Tibial nerve (tissue), 4 donors: ENCODE measurements around the gene GRAMD4. TPM values are rescaled to one million over a fixed set of nuclear protein-coding genes. Genes with fewer than 3 reads are reported as not detected.

Experiments used
- DNase-seq, 2 donors: peaks; one replicate each; pipeline ENCODE4 v3.0.0-alpha.2; 2019; ENCODE audit warnings: low spot score in 2 of 2
- H3K27ac ChIP-seq, 4 donors: fragments of 200-600 bp; sonication (generic) in 3 of 4; one replicate each; pipeline ENCODE4 v1.5.1; 2017 to 2019; ENCODE audit warnings: mild to moderate bottlenecking in 1 of 4
- H3K27me3 ChIP-seq, 2 donors: fragments of 200-600 bp; sonication (generic) in 1 of 2; one replicate each; pipeline versions ENCODE4 v1.5.1 to v1.6.0; 2017 to 2019
- H3K36me3 ChIP-seq, 3 donors: fragments of 200-600 bp; sonication (generic); one replicate each; pipeline ENCODE4 v1.5.1; 2018 to 2019
- H3K4me1 ChIP-seq, 4 donors: fragments of 200-600 bp; sonication (generic) in 3 of 4; one replicate each; pipeline ENCODE4 v1.5.1; 2017 to 2019
- H3K4me3 ChIP-seq, 4 donors: fragments of 200-600 bp; sonication (generic) in 3 of 4; one replicate each; pipeline ENCODE4 v1.5.1; 2017 to 2019; ENCODE audit warnings: mild to moderate bottlenecking in 1 of 4, moderate library complexity in 1 of 4
- H3K9me3 ChIP-seq, 4 donors: fragments of 200-600 bp; sonication (generic) in 3 of 4; one replicate each; pipeline ENCODE4 v1.5.1; 2017 to 2019
- EP300 ChIP-seq, 2 donors: sonication (generic); formaldehyde crosslinking; IDR thresholded peaks; one replicate each; pipeline ENCODE4 v1.6.1; 2017; ENCODE audit warnings: antibody characterized with exemption in 2 of 2, mild to moderate bottlenecking in 1 of 2
- POLR2A ChIP-seq, 2 donors: fragments of 450-650 bp; IDR thresholded peaks; one replicate each; pipeline ENCODE4 v1.6.1; 2017; ENCODE audit warnings: antibody characterized with exemption in 2 of 2, mild to moderate bottlenecking in 2 of 2, moderate library complexity in 2 of 2
- WGBS, 2 donors: methylation state at CpG; one replicate each; pipeline ENCODE4 v1.1.5; 2018; 5-methylcytosine and 5-hydroxymethylcytosine counted together
- total RNA-seq, 4 donors: library from RNA; depleted of rRNA; stranded (reverse); fragments of >200 nt; gene quantifications; one replicate each; pipeline ENCODE4 v1.1.0, GENCODE V29; 2016
- TF ChIP-seq, protein P1 (sequence below), 5 experiments: fragments of 200-600 bp in 3 of 5; fragments of 450-650 bp in 2 of 5; sonication (generic) in 3 of 5; IDR thresholded peaks; one replicate each; pipeline ENCODE4 v1.5.1; 2016 to 2019; ENCODE audit warnings: antibody characterized with exemption in 5 of 5, mild to moderate bottlenecking in 3 of 5, moderate library complexity in 2 of 5

Gene GRAMD4
- total RNA-seq, 4 donors from 2014 or later = 18.2 to 299 (median 54.3) TPM

DNA sequence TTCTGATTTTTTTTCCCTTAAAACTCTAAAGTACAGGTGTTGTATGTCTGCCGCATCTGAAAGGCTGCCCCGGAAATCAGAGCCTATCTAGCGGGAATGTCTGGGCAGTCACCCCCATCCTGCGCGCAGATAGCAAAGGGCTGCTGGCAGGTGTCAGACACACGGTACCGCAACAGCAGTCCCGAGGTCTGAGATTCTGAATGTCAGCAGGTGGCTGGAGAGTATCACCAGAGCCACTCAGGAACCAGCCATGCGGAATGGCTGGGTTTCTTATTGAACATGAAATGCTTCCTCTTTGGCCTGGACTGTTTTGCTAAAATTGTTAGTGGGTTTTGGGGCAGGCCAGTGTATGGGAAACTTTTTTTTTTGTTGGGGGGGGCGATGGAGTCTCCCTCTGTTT, 64.5 kb downstream of the GRAMD4 start:
- 82 to 90% methylated on average over 10 of the region's 10 CpGs for WGBS, 2 donors
- Histone ChIP-seq H3K4me3 (no peak overlapping the region), H3K27ac (no peak overlapping the region), H3K36me3 (peaks cover 0 to 79% (median 3%) of the 10 kb centered on the region in 3 donors), H3K9me3 (no peaks in the 10 kb centered on the region), H3K27me3 (no peaks in the 10 kb centered on the region), H3K4me1 (peaks cover 0 to 7% (median 0%) of the 10 kb centered on the region in 4 donors)
- no peak for DNase-seq
- TF ChIP-seq POLR2A (IDR thresholded peaks at IDR 0.05) (no peak), EP300 (IDR thresholded peaks at IDR 0.05) (no peak)
- TF ChIP-seq, protein P1, sequence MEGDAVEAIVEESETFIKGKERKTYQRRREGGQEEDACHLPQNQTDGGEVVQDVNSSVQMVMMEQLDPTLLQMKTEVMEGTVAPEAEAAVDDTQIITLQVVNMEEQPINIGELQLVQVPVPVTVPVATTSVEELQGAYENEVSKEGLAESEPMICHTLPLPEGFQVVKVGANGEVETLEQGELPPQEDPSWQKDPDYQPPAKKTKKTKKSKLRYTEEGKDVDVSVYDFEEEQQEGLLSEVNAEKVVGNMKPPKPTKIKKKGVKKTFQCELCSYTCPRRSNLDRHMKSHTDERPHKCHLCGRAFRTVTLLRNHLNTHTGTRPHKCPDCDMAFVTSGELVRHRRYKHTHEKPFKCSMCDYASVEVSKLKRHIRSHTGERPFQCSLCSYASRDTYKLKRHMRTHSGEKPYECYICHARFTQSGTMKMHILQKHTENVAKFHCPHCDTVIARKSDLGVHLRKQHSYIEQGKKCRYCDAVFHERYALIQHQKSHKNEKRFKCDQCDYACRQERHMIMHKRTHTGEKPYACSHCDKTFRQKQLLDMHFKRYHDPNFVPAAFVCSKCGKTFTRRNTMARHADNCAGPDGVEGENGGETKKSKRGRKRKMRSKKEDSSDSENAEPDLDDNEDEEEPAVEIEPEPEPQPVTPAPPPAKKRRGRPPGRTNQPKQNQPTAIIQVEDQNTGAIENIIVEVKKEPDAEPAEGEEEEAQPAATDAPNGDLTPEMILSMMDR (IDR thresholded peaks at IDR 0.05) = no peak

DNA sequence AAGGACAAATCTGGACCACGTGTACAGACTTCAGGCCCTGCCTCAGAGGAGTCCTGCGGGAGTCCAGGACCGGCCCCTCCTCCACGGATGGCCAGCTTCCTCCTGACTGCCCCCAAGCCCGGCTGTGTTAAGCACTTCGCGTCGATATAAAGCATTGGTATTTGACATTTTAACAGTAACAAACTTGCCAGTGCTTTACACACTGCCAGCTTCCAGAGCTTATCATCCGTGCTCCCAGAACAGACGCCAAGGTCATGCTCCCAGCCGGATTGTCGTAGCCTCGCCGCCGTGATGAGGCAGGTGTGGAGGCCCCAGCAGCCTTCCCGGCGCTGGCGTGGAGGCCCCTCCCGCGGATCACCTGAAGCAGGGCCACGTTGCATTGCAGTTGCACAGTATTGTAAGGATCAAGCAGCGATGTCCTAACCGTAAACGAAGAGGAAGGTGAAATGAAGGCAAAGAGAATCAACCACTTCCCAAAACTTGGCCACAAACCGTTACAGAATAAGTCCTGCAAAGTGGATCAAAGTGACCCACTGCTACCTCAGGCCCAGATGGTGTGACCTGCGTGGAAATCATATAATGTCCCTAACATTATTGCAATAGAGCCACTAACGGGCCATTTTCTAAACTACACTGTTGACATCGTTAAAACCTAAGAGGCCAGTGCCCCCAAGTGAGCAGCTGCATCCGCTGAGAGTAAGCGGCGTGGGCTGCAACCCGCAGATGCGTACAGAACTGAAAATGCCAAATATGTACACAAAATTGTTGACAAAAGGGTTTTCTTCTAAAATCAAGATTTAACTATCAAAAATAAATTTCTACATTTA, 66.2 kb downstream of the GRAMD4 start:
- H3K27ac ChIP-seq = peak overlapping the region in 2 of 4 donors; percentile 22 to 40
- H3K36me3 ChIP-seq = peaks cover 3 to 90% (median 10%) of the 10 kb centered on the region in 3 donors
- H3K4me3 ChIP-seq = no peak overlapping the region
- WGBS, 2 donors = 77 to 80% methylated on average over 33 of the region's 33 CpGs
- no peaks in the 10 kb centered on the region for H3K27me3 ChIP-seq
- no peak for TF ChIP-seq POLR2A (IDR thresholded peaks at IDR 0.05)
- TF ChIP-seq, protein P1 (IDR thresholded peaks at IDR 0.05) = no peak
- peak in 1 of 2 donors; percentile 16 for TF ChIP-seq EP300 (IDR thresholded peaks at IDR 0.05)
- no peak for DNase-seq
- no peaks in the 10 kb centered on the region for H3K9me3 ChIP-seq
- peaks cover 0 to 7% (median 0%) of the 10 kb centered on the region in 4 donors for H3K4me1 ChIP-seq

DNA sequence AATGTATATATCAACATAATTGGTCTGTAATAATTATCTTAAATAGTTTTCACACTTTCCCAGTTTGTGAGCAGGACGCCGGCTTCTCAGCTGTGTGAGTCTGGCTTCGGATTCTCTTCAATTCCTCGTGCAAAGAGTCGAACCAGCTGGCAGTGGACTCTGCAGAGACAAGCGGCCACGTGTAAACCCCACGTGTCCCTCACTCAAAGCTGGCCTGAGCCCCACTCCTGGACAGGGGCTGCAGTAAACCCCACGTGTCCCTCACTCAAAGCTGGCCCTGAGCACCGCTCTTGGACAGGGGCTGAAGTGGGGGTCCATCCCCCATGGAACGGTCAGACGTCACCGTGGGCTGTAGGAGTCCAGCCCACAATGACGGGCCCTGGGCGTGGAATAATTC, 66.9 kb downstream of the GRAMD4 start:
- H3K36me3 ChIP-seq = peaks cover 6 to 94% (median 16%) of the 10 kb centered on the region in 3 donors
- DNase-seq = no peak
- no peak overlapping the region for H3K4me3 ChIP-seq
- no peaks in the 10 kb centered on the region for H3K27me3 ChIP-seq
- no peaks in the 10 kb centered on the region for H3K9me3 ChIP-seq
- H3K27ac ChIP-seq = no peak overlapping the region
- TF ChIP-seq, protein P1 (IDR thresholded peaks at IDR 0.05) = no peak
- TF ChIP-seq EP300 (IDR thresholded peaks at IDR 0.05) = no peak
- TF ChIP-seq POLR2A (IDR thresholded peaks at IDR 0.05) = no peak
- 85 to 91% methylated on average over 13 to 15 of the region's 15 CpGs for WGBS, 2 donors
- peaks cover 0 to 7% (median 0%) of the 10 kb centered on the region in 4 donors for H3K4me1 ChIP-seq

DNA sequence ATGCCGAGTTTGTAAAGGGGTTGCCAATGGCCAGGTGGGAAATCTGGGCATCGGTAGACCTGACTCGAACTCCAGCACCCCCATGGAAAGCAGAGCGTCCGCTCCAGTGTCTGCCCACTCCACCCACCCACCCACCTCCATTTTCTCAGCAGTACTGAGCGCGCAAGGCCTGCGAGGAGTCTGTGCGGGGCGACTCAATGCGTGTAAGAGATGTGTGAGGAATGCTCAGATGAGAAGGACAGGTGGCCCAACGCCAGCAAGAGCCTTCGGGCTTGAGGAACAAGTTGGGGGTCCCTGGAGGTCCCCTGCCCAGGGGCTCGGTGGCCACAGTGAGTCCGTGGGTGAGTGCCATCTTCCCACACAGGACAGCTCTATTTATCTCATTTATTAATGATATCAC, 67.3 kb downstream of the GRAMD4 start:
- H3K27ac ChIP-seq = no peak overlapping the region
- no peaks in the 10 kb centered on the region for H3K9me3 ChIP-seq
- H3K36me3 ChIP-seq = peaks cover 6 to 93% (median 16%) of the 10 kb centered on the region in 3 donors
- no peaks in the 10 kb centered on the region for H3K27me3 ChIP-seq
- TF ChIP-seq POLR2A (IDR thresholded peaks at IDR 0.05) (no peak), EP300 (IDR thresholded peaks at IDR 0.05) (no peak)
- TF ChIP-seq, protein P1 (IDR thresholded peaks at IDR 0.05) = no peak
- H3K4me1 ChIP-seq = peaks cover 0 to 7% (median 0%) of the 10 kb centered on the region in 4 donors
- no peak overlapping the region for H3K4me3 ChIP-seq
- WGBS, 2 donors = 88 to 92% methylated on average over 15 of the region's 15 CpGs
- no peak for DNase-seq

DNA sequence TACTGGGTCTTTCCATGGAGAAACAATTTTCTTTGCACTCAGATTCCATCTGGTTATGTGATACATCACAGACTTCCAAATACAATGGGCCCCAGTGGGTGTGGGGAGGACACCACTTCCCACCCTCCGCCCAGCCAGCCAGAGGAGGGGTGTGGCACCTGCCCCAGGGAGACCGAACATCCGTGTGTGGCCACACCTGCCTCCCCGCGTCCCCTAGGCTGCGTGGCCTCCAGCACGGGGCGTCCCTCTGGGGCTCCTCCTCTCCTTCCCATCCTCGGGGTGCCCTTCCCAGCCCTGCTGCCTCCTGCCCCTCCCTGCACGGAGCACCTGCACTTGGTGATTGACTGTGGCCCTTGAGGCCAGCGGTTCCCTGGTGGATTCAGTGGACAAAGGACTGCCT, 68.8 kb downstream of the GRAMD4 start:
- no peaks in the 10 kb centered on the region for H3K27me3 ChIP-seq
- no peak overlapping the region for H3K27ac ChIP-seq
- H3K9me3 ChIP-seq = no peaks in the 10 kb centered on the region
- no peak overlapping the region for H3K4me3 ChIP-seq
- peaks cover 6 to 96% (median 16%) of the 10 kb centered on the region in 3 donors for H3K36me3 ChIP-seq
- no peak for DNase-seq
- TF ChIP-seq POLR2A (IDR thresholded peaks at IDR 0.05) (no peak), EP300 (IDR thresholded peaks at IDR 0.05) (no peak)
- TF ChIP-seq, protein P1 (IDR thresholded peaks at IDR 0.05) = no peak
- peaks cover 0 to 7% (median 0%) of the 10 kb centered on the region in 4 donors for H3K4me1 ChIP-seq
- 70 to 75% methylated on average over 11 of the region's 11 CpGs for WGBS, 2 donors
